Caco-2 (cell line): ENCODE data around the gene LBHD2. TPM values are rescaled to one million over a fixed set of nuclear protein-coding genes. Genes with fewer than 3 reads are reported as not detected.
A peak's percentile ranks its signal among the peaks of the same experiment; 100 is the strongest.

Experiments used
- BruUV-seq: library from RNA; stranded (reverse); fragments of 400-500 nt; replicated peaks from 2 replicates; lab custom pipeline; 2021; lab: Mats Ljungman, UMichigan
- CTCF ChIA-PET: fragments of 300-600 bp; sonication (Branson Sonifier 250); formaldehyde crosslinking; loops from one replicate; lab custom pipeline; 2022; ENCODE audit warnings: antibody characterized with exemption; lab: Charles Lee
- POLR2A ChIA-PET: fragments of 300-600 bp; sonication (Branson Sonifier 250); formaldehyde crosslinking; loops from one replicate; lab custom pipeline; 2022; ENCODE audit warnings: antibody characterized with exemption; lab: Charles Lee
- DNase-seq, 2 experiments: peaks; one replicate each; pipeline versions ENCODE4 v3.0.0 to v3.0.0-alpha.2; 2020 to 2022
- H3K27me3 ChIP-seq: replicated peaks from 2 replicates; pipeline ENCODE4 v1.6.0; 2011; ENCODE audit warnings: low read length; ENCODE audit not compliant: control insufficient read depth, insufficient read depth
- H3K36me3 ChIP-seq: 2 replicates; pipeline ENCODE4 v1.5.1; 2011; ENCODE audit warnings: low read length; ENCODE audit not compliant: control insufficient read depth, insufficient read depth
- H3K4me1 ChIP-seq: fragments of 250-450 bp; sonication (Bioruptor Pico); 2 replicates; pipeline ENCODE4 v1.5.1; 2020; ENCODE audit warnings: mild to moderate bottlenecking
- H3K4me3 ChIP-seq: 2 replicates; pipeline ENCODE4 v1.5.1; 2011; ENCODE audit warnings: low read depth, mild to moderate bottlenecking, control low read depth, low read length
- H3K9me3 ChIP-seq: fragments of 250-450 bp; sonication (Bioruptor Pico); 2 replicates; pipeline ENCODE4 v1.5.1; 2020; ENCODE audit warnings: mild to moderate bottlenecking, moderate library complexity
- H3K27ac Mint-ChIP-seq: one replicate; pipeline ENCODE4 v1.8.0; 2022; ENCODE audit warnings: mixed read lengths; ENCODE audit not compliant: unreplicated experiment
- H3K27me3 Mint-ChIP-seq: one replicate; pipeline ENCODE4 v1.8.0; 2022; ENCODE audit warnings: mixed read lengths; ENCODE audit not compliant: insufficient read depth, unreplicated experiment
- H3K36me3 Mint-ChIP-seq: one replicate; pipeline ENCODE4 v1.8.0; 2022; ENCODE audit warnings: mild to moderate bottlenecking, mixed read lengths; ENCODE audit not compliant: insufficient read depth, unreplicated experiment
- H3K4me1 Mint-ChIP-seq: one replicate; pipeline ENCODE4 v1.8.0; 2022; ENCODE audit warnings: low read depth, mixed read lengths; ENCODE audit not compliant: unreplicated experiment
- H3K4me3 Mint-ChIP-seq: one replicate; pipeline ENCODE4 v1.8.0; 2022; ENCODE audit warnings: mild to moderate bottlenecking, moderate library complexity, mixed read lengths; ENCODE audit not compliant: unreplicated experiment
- H3K9me3 Mint-ChIP-seq: one replicate; pipeline ENCODE4 v1.8.0; 2022; ENCODE audit warnings: mixed read lengths; ENCODE audit not compliant: unreplicated experiment
- intact Hi-C: fragments of 100-400 bp; cut with micrococcal nuclease; formaldehyde crosslinking; loops from one replicate; pipeline ENCODE4 v1.10.0; 2022; ENCODE audit not compliant: unreplicated experiment
- total RNA-seq: library from RNA; stranded (reverse); gene quantifications from 2 replicates; pipeline ENCODE4 v1.2.3, GENCODE V29; 2022
- TF ChIP-seq, protein P1 (sequence below), 2 experiments: fragments of 200-600 bp in 1 of 2; IDR thresholded peaks; 1 replicate in 1 of 2; 2 replicates in 1 of 2; pipeline versions ENCODE4 v1.5.1 to v1.8.0; 2011 to 2022; ENCODE audit warnings: antibody characterized with exemption in 1 of 2, control low read depth in 1 of 2, inconsistent platforms in 1 of 2, low read depth in 1 of 2, low read length in 1 of 2, mild to moderate bottlenecking in 1 of 2, moderate library complexity in 1 of 2; ENCODE audit not compliant: insufficient read depth in 1 of 2, severe bottlenecking in 1 of 2, unreplicated experiment in 1 of 2

LBHD2 gene
- total RNA-seq, 1 experiment from 2014 or later = not detected

DNA sequence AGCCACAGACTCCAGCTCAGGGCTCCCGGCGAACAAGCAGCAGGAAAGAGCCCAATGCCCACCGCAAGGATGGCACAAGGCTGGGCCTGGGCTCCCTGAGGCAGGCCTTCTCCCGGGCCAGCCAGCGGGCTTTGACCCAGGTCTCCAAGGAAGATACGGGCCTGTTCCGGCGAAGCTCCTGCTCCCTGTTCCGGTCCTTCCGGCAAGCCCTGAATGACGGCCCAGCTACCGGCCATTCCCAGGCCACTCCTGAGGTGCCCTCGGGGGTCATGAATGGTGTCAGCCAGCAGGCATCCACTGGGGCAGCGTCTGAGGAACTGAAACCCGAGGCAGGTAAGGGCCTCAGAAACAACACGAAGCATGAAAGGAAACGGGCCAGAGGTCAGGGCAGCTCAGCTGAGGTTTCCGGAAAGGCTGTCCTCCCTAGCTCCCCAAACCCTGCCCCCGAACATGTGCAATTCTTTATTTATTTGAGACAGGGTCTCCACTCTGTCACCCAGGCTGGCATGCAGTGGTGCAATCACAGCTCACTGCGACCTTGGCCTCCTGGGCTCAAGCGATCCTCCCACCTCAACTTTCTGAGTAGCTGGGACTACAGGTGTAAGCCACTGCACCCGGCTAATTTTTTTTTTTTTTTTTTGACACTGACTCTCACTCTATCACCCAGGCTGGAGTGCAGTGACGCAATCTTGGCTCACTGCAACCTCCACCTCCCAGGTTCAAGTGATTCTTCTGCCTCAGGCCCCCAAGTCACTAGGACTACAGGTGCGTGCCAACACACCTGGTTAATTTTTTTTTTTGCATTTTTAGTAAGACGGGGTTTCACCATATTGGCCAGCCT, 16.5 kb downstream of the LBHD2 start:
- Histone ChIP-seq H3K4me1 (peaks cover 55% of the 10 kb centered on the region), H3K36me3 (no peaks in the 10 kb centered on the region), H3K9me3 (no peaks in the 10 kb centered on the region), H3K27me3 (no peaks in the 10 kb centered on the region), H3K4me3 (no peak overlapping the region)
- CTCF ChIA-PET = interaction anchor here (0.6 to 2.2 kb wide), 2 partner anchors 9 to 27 kb away, joined by 5 read pairs; no protein-coding TSS in a partner anchor
- DNase-seq = no peak
- Mint-ChIP-seq H3K27me3 (no peaks in the 10 kb centered on the region), H3K9me3 (no peaks in the 10 kb centered on the region), H3K4me1 (peaks cover 16% of the 10 kb centered on the region), H3K4me3 (peak overlapping the region; percentile 9), H3K36me3 (peaks cover 13% of the 10 kb centered on the region), H3K27ac (no peak overlapping the region)
- POLR2A ChIA-PET = interaction anchor here (0.7 kb wide), 1 partner anchor 9 kb away, joined by 3 read pairs; no protein-coding TSS in a partner anchor
- intact Hi-C loops = no loop called here
- TF ChIP-seq, protein P1, sequence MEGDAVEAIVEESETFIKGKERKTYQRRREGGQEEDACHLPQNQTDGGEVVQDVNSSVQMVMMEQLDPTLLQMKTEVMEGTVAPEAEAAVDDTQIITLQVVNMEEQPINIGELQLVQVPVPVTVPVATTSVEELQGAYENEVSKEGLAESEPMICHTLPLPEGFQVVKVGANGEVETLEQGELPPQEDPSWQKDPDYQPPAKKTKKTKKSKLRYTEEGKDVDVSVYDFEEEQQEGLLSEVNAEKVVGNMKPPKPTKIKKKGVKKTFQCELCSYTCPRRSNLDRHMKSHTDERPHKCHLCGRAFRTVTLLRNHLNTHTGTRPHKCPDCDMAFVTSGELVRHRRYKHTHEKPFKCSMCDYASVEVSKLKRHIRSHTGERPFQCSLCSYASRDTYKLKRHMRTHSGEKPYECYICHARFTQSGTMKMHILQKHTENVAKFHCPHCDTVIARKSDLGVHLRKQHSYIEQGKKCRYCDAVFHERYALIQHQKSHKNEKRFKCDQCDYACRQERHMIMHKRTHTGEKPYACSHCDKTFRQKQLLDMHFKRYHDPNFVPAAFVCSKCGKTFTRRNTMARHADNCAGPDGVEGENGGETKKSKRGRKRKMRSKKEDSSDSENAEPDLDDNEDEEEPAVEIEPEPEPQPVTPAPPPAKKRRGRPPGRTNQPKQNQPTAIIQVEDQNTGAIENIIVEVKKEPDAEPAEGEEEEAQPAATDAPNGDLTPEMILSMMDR (IDR thresholded peaks at IDR 0.05; ENCODE audit: insufficient read depth in 1 of 2, low read depth in 1 of 2, low read length in 1 of 2, severe bottlenecking in 1 of 2, unreplicated experiment in 1 of 2) = no peak
- no TSS peak for BruUV-seq

DNA sequence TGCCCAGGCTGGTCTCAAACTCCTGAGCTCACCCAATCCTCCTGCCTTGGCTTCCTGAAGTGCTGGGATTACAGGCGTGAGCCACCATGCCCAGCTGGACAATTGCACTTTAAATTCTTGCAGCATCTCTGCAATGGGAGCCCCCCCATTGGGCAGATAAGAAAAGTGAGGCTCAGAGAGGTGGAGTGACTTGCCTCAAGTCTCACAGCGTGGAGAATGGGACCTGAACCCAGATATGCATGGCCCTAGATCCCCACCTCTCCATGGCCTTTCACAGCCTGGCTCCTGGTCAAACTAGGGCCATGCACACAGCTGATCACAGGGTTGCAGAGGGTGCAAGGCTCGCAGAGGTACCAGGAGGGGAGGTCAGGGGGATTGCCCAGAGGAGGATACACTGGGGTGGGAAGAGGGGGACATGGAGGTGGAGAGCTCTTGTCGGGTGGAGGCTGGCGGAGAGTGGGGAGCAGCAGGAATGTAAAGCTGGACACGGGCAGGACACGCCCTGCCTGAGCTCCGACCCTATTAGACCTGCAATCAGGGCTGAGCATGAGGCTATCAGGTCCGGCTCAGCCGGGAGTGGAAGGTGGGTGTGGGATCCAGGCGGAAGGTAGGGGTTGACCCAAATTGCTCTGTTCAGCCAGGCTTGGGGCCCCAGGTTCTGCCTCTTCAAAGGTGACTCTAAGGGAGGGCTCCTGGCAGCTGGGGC, 17.4 kb downstream of the LBHD2 start:
- Mint-ChIP-seq H3K27me3 (no peaks in the 10 kb centered on the region), H3K9me3 (no peaks in the 10 kb centered on the region), H3K4me1 (peaks cover 15% of the 10 kb centered on the region), H3K4me3 (peak overlapping the region; percentile 9), H3K27ac (no peak overlapping the region), H3K36me3 (peaks cover 13% of the 10 kb centered on the region)
- TF ChIP-seq, protein P1 (IDR thresholded peaks at IDR 0.05; ENCODE audit: insufficient read depth in 1 of 2, low read depth in 1 of 2, low read length in 1 of 2, severe bottlenecking in 1 of 2, unreplicated experiment in 1 of 2) = no peak
- peaks cover 54% of the 10 kb centered on the region for H3K4me1 ChIP-seq
- ChIA-PET POLR2A (no interaction called here), CTCF (no interaction called here)
- H3K4me3 ChIP-seq = no peak overlapping the region
- no peak for DNase-seq
- no peaks in the 10 kb centered on the region for H3K27me3 ChIP-seq
- H3K9me3 ChIP-seq = no peaks in the 10 kb centered on the region
- intact Hi-C loops = no loop called here
- H3K36me3 ChIP-seq = no peaks in the 10 kb centered on the region
- no TSS peak for BruUV-seq

DNA sequence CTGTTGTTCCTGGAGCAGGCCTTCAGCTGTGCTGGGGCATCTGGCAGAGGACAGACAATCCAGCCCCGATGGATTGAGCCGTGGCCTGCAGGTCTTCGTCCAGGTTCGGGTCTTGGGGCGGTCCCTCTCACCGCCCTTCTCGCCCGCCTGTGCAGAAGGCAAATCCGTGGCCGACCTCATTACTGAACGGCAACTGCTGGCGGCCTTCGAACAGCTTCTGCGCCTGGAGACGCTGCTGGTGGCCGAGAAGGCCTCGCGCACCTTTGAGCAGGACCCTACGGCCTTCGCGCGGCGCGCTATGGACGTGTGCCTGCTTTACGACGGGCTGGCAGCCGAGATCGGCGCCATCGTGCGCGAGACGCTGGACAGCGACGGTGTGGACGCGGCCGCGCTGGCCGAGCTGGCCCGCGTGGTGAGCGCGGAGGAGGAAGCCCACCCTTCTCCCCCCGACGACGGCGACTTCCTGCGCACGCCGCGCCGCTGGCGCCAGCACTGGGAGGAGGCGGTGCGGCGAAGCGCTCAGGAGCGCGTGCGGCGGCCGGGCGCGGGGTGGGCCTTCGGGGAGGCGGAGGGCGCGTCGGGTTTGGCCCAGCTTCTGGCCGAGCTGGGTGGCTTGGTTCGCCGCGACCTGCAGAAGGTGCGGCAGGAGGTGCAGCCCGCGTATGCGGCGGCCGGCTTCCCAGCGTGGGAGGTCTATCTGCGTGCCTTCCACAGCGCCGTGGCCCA, 18.1 kb downstream of the LBHD2 start:
- H3K27me3 Mint-ChIP-seq = no peaks in the 10 kb centered on the region
- no peak for DNase-seq
- H3K9me3 Mint-ChIP-seq = no peaks in the 10 kb centered on the region
- TF ChIP-seq, protein P1 (IDR thresholded peaks at IDR 0.05; ENCODE audit: insufficient read depth in 1 of 2, low read depth in 1 of 2, low read length in 1 of 2, severe bottlenecking in 1 of 2, unreplicated experiment in 1 of 2) = no peak
- no peak overlapping the region for H3K4me3 Mint-ChIP-seq
- no TSS peak for BruUV-seq
- H3K9me3 ChIP-seq = no peaks in the 10 kb centered on the region
- ChIA-PET POLR2A (no interaction called here), CTCF (no interaction called here)
- H3K36me3 Mint-ChIP-seq = peaks cover 13% of the 10 kb centered on the region
- intact Hi-C loops = no loop called here
- no peaks in the 10 kb centered on the region for H3K27me3 ChIP-seq
- H3K4me1 ChIP-seq = peaks cover 54% of the 10 kb centered on the region
- peaks cover 10% of the 10 kb centered on the region for H3K4me1 Mint-ChIP-seq
- no peaks in the 10 kb centered on the region for H3K36me3 ChIP-seq
- H3K27ac Mint-ChIP-seq = no peak overlapping the region
- no peak overlapping the region for H3K4me3 ChIP-seq
